AML-193 (cell line): ENCODE measurements around the gene FBXW9.
"Not testable (repeated sequence)": the region's sequence is repeated elsewhere in the genome, so short reads cannot be mapped to it uniquely, and the experiment has no call there.

Experiments
- DNase-seq, 2 experiments: peaks; one replicate each; lab custom pipeline; 2025; lab: John Stamatoyannopoulos, UW

The FBXW9 gene

DNA sequence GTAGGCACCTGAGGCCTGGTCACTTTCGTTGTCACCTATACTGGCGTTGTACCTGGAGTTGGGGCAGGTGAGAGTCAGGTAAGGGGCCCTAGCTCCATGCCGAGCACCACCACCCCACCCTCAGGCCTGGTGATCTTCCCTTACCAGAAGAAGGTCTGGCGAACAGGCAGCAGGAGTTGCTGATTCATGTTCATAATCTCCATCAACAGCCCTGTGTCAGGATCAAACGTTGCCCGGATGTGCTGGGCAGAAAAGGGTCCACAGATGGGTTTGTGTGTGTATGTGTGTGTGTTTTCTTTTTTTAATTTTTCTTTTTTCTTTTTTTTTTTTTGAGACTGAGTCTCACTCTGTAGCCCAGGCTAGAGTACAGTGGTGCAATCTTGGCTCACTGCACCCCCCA, 44.2 kb downstream of the FBXW9 start:
- DNase-seq, result no peak

GRCh38 chr19:12649941-12650340, 46.5 kb downstream of the FBXW9 start:
- no peak for DNase-seq

- no peak for DNase-seq
These were observed 48.3 kb downstream of the FBXW9 start for GRCh38 chr19:12648088-12648487.

DNA sequence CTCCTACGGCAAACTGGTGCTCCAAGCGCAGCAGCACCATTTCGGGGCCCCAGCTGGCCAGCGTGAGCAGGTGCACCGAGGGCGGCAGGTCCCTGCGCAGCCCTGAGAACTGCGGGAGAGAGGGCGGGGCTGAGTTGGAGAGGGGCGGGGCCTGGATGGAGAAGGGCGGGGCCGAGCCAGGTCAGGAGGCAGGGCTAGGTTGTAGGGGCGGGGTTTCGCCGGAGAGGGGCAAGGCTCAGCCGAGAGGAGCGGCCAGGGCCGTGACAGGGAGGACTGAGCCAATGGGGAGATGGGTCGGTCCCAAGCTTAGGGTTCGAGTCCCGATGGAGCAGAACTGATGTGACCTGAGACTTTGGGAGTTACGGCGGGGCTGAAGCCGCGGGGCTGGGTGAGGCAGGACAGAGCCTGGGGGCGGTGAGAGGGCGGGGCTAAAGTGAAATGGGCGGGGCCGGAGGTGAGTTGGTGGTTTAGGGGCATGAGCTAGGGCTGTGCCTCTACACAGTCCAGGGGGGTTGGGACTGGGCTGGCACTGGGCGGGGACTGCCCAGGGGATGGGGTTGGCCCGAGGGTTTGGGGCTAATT, 48.9 kb downstream of the FBXW9 start:
- no peak for DNase-seq

GRCh38 chr19:12647047-12647446, 49.4 kb downstream of the FBXW9 start:
- no peak for DNase-seq

DNA sequence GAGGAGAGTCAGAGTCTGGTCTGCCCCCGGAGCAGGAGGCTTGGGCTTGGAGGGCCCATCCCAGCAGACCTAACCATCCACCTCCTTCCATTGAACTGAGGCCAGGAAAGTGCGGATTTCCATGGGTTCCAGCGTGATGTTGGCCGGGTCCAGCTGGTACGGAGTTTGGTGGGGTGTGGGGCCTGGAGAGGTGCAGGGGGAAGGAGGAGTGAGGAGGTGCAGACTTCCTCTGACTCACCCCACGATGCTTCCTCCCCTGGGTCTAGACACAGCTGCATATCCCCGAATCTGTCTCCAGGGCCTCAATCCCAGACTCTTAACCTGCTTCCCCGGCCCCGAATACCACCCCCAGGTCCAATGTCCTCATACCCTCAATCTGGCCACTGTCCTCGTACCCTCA, 49.9 kb downstream of the FBXW9 start:
- DNase-seq, result no peak

DNA sequence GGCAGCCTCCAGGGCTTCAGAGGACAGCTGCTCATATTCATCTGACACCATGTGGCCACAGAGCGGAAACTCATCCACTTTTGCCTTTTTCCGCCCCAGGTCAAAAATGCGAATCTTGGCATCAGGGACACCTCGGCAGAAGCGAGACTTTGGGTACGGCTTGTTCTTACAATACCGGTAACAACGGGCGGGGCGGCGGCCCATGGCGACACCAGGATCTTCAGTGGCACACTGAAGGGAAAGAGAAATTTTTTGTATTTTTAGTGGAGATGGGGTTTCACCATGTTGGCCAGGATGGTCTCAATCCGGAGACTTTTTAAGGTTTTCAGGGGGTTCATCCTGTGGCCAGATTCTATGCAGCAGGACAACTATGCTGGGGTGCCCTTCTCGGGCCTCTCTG, 52.7 kb downstream of the FBXW9 start:
- DNase-seq, result not testable (repeated sequence)

DNA sequence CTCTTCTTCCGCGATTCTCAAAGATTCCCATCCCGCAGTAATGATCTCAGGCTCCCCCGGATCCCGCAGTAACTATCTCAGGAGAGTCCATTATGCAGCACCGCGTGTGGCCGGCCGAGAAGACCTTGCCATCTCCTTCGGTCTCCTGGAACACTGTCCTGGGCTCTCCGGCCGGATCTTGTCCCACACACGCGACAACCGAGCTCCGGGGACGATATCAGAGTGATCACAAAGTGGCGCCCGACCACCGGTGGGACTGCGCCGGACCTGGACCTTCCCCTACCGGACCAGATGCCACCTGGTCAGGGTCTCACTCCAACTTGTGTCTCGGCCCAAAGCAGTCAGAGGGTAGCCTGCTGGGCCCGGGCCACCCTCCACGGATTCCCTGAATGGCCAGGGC, 53.9 kb downstream of the FBXW9 start:
- DNase-seq, result no peak

DNA sequence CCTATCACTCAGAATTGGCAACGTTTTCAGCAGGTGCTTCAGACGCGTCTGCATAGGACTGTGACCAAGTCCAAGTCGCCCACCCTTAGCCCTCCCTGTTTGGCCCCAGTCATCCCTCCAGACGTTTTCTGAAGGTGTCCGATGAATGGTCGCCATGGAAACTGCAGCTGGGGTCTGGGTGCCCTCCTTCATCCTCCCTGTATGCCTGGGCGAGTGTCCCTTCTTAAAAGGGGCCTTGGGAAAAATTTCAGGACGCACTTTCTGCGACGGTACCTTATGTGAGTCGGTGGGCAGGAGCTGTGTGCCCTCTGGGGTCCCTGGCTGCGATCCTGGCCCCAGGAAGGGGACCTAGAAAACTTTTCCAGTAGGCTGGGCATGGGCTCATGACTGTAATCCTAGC, 55.0 kb downstream of the FBXW9 start:
- DNase-seq, result no peak

DNA sequence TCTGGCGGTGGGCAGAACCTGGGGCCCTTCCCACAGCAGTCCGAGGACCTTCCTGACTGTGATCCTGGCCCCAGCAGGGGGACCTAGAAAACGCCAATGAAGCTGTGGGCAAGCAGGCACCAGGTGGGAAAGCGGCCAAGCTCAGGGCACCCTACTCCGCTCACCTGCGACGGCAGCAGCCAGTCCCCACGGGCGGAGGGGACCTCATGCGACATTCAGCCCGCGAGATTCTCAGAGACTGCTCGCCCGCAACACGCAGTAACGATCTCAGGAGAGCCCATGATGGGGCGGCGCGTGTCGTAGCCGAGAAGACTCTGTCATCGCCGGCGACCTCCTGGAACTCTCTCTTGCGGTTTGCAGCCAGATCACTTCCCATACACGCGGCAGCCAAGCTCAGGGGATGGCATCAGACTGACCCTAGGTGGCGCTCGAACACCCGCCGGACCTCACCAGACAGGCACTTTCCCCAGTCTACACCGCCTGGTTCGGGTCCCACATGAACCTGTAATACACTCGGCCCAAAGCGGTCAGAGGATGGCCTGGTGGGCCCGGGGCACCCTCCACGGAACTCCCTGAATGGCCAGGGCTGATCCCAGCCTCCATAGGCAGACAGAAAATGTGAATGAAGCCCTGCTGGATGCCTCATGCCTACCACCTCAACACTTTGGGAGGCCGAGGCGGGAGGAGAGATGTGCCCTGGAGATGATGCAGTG, 56.4 kb downstream of the FBXW9 start:
- DNase-seq, result peak; percentile 69 to 80
